IPS DF 19.7 (cell line): ENCODE results near the gene SLC7A9.

Experiments
- DNase-seq: peaks from one replicate; pipeline ENCODE4 v3.0.0-alpha.2; 2013; ENCODE audit warnings: low read depth, low spot score

Gene SLC7A9

GRCh38 chr19:32828643-32829344, 40.8 kb downstream of the SLC7A9 start:
- no peak for DNase-seq

GRCh38 chr19:32828139-32828538, 41.4 kb downstream of the SLC7A9 start:
- DNase-seq, result no peak

- DNase-seq, result no peak
Observed at GRCh38 chr19:32824916-32825608, 44.5 kb downstream of the SLC7A9 start.

DNA sequence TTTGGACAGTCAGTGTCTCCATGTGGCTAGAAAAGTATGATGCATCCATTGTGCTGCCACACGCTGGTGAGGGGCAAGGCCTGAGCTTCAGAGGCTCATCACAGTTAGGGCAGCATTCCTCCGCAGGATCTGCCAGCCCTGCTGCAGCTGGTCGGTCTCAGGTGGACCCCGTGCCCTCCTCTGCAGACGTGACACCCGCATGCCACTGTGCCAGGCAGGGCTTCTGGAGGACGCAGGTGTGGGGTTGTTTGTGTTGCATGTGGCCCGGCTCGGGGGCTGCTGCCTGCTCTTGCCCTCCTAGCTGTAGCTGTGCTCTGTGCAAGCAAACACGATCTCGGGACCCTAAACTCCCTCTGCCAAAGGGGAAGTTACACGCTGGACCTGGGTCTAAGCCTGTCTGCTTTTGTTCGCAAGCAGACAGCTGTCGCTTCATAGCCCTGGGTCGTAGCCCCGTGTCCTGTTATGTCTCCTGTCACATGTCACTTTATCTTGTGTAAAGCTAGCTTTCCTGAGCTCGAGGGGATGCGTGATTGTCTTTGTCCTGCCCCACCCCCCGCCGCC, 45.3 kb downstream of the SLC7A9 start:
- DNase-seq, result no peak

DNA sequence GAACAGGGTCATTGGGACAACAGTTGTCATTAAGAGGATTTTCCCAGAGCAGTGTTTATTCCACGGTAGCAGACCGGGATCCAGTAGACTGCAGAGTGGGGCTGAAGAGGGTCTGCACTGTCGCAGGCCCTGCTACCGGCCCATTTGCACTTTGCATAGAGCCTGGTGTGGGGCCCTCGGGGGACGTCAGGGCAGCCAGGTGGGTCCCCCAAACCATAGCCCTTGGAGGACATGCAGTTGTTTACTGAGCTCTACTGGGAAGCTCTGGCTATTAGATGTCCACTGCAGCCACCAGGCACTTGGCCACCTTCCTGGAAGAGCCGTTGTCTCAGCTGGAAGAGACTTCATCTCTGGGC, 45.8 kb downstream of the SLC7A9 start:
- no peak for DNase-seq

DNA sequence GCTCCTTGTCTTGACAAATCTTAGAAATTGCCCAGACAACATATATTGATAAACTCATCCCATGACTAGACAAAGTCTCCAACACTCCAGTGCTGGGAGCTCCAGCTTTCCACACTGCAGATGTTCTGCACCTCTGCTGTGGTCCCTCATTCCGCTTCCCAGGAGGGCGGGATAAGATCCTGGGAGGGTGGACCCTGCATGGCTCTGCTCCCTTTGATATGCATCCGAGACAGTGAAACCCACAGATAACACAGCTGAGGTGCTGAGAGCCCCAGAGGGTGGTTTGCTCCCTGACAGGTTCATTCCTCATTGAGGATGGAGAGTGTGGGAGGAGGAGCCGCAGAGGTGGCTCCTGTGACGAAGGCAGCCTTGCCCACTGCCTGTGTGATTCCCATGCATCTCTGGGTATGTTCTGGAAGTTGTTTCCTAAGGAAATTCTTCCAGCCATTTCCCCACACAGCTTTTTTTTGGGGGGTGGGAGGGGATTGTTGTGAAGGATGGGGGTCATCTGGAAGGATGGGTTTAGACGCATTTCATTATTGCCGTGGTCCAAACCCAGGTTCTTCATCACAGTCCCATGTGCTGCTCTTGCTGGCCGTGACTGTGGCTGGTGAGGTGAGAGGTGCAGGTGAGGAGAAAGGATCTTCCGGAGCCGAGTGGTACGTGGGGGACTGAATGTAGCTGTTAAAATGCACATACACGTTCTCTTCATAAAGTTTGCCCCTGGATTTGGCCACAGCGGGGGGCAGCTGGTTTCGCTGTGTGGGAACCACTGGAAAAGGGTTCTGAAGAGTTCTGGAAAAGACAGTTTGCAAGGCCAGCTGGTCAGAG, 46.4 kb downstream of the SLC7A9 start:
- DNase-seq, result no peak

DNA sequence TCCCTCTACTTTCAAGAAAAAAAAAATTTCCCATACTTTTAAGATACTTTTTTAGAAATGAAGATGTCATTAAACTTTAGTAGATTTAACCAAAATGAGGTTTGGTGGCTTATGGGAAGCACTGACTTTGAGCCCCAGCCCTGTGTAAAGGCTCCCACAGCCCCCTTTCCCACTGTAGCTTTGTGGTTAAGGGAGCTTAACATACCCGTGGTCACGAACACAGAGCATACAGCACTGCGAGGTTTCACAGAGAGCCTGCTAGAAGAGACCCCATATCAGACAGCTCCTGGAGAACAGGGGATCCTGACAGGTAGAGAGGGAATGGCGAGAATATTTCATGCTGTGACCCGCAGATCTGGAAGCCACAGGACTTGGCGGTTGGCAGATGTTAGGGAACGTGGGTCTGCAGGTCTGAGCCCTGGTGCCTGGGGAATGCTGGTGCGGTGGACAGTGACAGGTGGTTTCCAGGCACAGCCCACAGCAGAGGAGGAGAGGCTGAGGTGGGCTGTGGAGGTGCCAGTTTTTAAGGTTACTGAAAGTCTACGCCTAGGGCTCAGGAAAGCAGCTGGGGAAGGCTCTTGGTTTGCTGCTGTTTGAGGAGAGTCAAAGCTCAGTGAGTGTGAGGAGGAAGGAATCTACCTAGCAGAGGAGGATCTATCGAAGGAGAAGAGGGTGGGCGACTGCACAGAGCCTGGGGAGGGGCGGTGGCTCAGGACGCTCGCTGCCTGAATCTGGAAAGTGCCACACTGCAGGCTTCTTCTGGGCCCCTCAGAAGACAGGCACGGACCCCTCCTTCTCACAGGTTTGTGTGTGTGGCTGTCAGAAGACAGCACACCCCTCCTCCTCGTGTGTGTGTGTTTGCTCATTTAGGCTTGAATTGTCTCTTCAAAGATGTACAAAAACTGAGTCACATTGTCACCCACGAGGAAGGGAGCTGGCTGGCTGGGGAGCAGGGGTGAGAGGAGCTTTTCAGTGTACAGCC, 49.9 kb downstream of the SLC7A9 start:
- DNase-seq, result no peak

- no peak for DNase-seq
Observed at GRCh38 chr19:32818536-32818935, 51.0 kb downstream of the SLC7A9 start.

GRCh38 chr19:32817569-32818476, 51.7 kb downstream of the SLC7A9 start:
- DNase-seq, result no peak

DNA sequence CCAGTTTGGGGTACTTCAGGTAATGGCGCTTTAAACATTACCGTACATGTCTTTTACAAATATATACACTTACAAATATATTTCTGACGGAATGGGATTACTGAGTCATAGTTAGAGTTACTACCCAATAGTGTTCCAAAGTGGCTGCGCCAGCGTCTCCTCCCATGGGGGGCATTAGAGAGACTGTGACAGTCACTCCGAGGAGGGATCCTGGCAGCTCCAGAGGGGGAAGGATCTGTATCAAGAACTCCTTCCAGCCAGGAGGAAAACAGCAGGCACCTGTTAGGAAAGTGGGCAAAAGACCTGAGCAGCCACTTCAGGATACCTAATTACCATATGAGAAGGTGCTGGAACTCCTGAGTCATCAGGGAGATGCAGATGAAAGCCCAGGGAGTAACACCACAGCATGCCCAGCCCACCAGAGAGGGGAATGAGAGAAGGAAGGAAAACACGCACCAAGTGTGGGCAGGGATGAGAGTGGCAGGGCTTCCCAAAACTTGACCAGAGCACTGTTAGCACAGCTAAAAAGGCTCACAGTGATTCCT, 52.9 kb downstream of the SLC7A9 start:
- DNase-seq, result peak; percentile 74

- DNase-seq, result no peak
Observed at GRCh38 chr19:32814624-32815023, 54.9 kb downstream of the SLC7A9 start.

DNA sequence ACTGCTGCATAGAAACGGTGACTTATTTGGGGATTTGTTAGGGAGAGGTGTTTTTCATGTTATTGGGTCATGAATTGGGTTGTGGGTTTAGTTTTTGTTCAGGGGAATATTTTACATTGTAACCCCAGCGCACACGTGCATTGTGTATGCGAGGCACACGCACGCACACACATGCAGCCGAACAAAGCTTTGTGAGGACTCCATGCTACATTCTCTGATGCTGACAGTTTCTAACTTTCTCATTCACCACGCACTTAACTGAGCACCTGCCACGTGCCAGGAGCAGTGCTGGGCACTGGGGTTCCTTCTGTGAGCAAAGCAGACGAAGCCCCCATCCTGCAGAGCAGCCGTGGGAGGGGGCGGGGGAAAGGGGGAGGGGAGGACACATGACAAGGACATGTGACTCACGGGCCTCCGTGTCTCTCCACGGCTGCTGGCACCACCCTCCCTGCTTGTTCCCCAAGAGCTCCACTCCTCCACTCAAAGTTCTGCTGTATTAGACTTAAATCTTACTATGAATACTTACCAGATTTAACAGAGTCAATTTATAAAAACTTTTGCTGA, 55.6 kb downstream of the SLC7A9 start:
- no peak for DNase-seq

DNA sequence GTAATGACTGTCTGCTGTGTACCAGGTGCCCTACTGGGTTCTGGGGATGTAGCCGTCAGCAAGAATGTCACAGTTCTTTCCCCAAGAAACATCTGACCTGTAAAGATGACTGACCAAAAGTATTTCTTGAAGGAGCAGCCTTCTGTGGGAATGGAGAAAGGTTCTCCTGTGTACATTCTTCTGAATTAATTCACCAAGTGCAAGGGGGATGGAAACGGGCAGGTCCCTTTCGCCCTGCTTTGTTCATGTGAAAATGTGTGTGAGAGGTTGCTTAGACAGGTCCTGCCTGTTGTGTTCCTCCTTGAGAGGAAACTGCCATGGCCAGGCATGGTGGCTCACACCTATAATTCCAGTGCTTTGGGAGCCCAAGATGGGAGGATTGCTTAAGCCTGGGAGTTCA, 57.0 kb downstream of the SLC7A9 start:
- no peak for DNase-seq

DNA sequence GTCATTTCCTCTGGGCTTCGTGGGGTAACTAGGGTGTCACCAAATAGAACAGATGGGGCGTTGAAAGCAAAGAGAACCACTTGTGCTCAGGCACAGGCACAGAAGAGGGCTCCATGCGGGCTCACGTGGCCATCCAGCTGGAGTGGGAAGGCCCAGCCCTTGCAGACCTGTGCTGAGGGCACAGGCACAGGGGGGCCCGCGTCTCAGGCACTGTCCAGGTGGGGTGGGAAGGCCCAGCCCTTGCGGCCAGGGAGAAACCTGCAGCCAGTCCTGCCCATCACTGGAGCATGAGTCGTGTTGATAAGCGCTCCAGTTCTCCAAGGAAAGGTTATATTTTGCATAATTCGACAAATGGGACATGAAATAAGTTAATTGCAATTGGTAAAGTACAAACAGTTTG, 57.5 kb downstream of the SLC7A9 start:
- DNase-seq, result no peak

DNA sequence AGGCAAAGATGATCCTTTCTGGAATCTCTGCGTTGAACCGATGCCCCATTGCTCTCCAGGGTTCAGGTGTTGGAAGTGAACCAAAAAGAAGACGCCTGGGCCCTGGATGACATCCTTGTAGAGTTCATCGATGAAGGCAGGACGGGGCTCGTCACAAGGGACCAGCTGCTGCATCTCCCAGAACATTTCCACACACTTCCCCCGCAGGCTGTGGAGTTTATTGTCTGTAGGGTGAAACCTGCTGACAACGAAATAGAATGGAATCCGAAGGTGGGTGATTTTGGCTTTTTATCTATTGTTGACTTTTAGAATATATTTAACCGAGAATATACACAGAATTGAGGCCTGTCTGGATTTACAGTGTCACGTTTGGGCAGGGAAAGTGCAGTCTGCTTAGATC, 58.4 kb downstream of the SLC7A9 start:
- DNase-seq, result no peak

DNA sequence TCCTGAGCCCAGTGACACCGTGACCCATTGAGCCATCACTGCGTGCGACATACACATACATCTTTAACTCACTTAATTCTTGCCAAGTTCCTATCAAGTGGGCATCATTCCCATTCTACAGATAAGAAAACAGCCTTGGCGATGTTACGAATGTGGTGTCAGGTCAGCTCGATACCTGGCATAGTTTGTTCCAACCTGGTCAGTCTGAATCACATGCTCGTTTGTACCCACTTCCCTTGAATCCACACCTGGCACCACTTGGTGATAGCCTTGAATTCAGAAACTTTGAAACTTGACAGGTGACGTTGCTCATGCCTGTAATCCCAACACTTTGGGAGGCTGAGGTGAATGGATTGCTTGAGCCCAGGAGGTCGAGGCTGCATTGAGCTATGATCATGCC, 59.1 kb downstream of the SLC7A9 start:
- no peak for DNase-seq

DNA sequence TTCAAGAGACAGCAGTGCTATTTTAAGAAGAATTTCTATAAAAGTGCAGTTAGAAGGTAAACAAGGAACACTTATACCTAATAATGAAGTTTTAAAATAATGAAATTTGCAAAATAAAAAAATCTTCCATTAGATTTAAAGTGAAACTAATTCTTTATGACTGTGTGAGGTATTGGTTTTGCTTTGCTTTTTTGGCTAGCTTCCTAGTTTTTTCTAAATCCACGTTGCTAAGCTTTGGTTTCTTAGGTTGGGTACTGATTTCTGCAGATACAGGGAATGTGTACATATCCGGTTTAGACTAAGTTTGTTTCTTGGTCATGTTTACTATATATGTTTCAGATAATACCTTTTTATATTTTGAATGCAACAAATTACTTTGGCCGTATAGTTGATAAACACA, 59.8 kb downstream of the SLC7A9 start:
- no peak for DNase-seq

GRCh38 chr19:32809254-32809653, 60.3 kb downstream of the SLC7A9 start:
- DNase-seq, result no peak

DNA sequence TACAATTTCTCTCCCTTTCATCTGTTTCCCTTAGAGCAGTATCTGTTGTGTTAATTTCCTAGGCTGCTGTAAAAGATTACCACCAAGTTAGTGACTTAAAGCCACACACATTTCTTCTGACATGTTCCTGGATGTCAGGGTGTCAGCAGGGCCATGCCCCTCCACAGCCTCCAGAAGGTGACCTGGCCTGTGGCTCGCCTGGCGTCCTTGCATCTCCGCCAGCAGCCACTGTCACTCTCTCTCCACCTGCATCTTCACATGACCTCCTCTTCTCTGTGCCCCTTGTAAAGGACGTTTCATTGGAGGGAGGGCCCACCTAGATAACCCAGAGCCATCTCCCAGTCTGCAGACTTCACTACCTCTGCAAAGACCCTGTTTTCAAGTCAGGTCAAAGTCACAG, 61.3 kb downstream of the SLC7A9 start:
- no peak for DNase-seq
